ENCODE measurements around the gene SRP9. TPM values are rescaled to one million over a fixed set of nuclear protein-coding genes. Genes with fewer than 3 reads are reported as not detected.

Gene SRP9
- total RNA-seq, 1 experiment from 2014 or later, result 282 TPM

DNA sequence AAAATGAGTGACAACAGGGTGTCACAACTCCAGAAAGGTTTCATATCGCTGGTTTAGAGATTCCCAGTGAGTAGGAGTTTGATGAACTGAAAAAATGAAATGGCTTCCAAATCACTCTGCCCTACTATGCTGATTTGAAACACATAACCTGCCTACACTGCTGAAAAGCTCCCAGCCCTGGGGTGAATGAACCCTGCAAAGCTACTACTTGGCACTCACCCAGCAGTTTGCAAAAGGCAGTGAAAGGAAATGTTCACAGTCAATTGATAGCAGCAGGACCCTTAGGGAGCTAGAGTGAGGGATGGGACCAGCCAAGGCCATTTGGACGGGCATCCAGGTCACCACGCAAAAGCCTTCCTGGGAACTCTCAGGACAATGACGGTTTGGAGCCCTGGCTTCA lies 44.4 kb upstream of the SRP9 start:
- H3K4me3 ChIP-seq (ENCODE audit: low read depth in 2 of 2, low read length in 2 of 2), result no peak overlapping the region
- H3K9me3 ChIP-seq (ENCODE audit: control insufficient read depth, insufficient read depth, low read depth, low read length), result no peaks in the 10 kb centered on the region
- H3K27me3 ChIP-seq (ENCODE audit: control insufficient read depth, insufficient read depth, low read length), result no peaks in the 10 kb centered on the region
- DNase-seq (ENCODE audit: low read depth, low spot score) (no peak), ATAC-seq (no peak)
- in situ Hi-C loops (cut with HindIII; ENCODE audit: low pct_unique_long_range_greater_than_20kb, low sequenced_read_pairs), result no loop called here
- no peak overlapping the region for H3K27ac ChIP-seq (ENCODE audit: low read length)
- TF ChIP-seq, protein P1, sequence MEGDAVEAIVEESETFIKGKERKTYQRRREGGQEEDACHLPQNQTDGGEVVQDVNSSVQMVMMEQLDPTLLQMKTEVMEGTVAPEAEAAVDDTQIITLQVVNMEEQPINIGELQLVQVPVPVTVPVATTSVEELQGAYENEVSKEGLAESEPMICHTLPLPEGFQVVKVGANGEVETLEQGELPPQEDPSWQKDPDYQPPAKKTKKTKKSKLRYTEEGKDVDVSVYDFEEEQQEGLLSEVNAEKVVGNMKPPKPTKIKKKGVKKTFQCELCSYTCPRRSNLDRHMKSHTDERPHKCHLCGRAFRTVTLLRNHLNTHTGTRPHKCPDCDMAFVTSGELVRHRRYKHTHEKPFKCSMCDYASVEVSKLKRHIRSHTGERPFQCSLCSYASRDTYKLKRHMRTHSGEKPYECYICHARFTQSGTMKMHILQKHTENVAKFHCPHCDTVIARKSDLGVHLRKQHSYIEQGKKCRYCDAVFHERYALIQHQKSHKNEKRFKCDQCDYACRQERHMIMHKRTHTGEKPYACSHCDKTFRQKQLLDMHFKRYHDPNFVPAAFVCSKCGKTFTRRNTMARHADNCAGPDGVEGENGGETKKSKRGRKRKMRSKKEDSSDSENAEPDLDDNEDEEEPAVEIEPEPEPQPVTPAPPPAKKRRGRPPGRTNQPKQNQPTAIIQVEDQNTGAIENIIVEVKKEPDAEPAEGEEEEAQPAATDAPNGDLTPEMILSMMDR (IDR thresholded peaks at IDR 0.05), result no peak
- no peak for TF ChIP-seq TCF7L2 (IDR thresholded peaks at IDR 0.05; ENCODE audit: low read depth, low read length)
- TF ChIP-seq, protein P2, sequence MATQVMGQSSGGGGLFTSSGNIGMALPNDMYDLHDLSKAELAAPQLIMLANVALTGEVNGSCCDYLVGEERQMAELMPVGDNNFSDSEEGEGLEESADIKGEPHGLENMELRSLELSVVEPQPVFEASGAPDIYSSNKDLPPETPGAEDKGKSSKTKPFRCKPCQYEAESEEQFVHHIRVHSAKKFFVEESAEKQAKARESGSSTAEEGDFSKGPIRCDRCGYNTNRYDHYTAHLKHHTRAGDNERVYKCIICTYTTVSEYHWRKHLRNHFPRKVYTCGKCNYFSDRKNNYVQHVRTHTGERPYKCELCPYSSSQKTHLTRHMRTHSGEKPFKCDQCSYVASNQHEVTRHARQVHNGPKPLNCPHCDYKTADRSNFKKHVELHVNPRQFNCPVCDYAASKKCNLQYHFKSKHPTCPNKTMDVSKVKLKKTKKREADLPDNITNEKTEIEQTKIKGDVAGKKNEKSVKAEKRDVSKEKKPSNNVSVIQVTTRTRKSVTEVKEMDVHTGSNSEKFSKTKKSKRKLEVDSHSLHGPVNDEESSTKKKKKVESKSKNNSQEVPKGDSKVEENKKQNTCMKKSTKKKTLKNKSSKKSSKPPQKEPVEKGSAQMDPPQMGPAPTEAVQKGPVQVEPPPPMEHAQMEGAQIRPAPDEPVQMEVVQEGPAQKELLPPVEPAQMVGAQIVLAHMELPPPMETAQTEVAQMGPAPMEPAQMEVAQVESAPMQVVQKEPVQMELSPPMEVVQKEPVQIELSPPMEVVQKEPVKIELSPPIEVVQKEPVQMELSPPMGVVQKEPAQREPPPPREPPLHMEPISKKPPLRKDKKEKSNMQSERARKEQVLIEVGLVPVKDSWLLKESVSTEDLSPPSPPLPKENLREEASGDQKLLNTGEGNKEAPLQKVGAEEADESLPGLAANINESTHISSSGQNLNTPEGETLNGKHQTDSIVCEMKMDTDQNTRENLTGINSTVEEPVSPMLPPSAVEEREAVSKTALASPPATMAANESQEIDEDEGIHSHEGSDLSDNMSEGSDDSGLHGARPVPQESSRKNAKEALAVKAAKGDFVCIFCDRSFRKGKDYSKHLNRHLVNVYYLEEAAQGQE (IDR thresholded peaks at IDR 0.05; ENCODE audit: insufficient read depth in 1 of 2, low read depth in 2 of 2, low read length in 1 of 2), result no peak
- no peak for TF ChIP-seq SIN3A (IDR thresholded peaks at IDR 0.05; ENCODE audit: borderline replicate concordance, insufficient read depth, low read depth, low read length)
- no peak for TF ChIP-seq POLR2AphosphoS5 (IDR thresholded peaks at IDR 0.05; ENCODE audit: low read depth, low read length)
- ChIA-PET POLR2A (no interaction called here), CTCF (no interaction called here)
- H3K36me3 ChIP-seq (ENCODE audit: control insufficient read depth, insufficient read depth, low read length), result no peaks in the 10 kb centered on the region
- no TSS peak for BruUV-seq (replicated peaks)
- no peaks in the 10 kb centered on the region for H3K4me1 ChIP-seq (ENCODE audit: control insufficient read depth, insufficient read depth, low read length)
- intact Hi-C loops (cut with micrococcal nuclease; ENCODE audit: unreplicated experiment), result no loop called here

DNA sequence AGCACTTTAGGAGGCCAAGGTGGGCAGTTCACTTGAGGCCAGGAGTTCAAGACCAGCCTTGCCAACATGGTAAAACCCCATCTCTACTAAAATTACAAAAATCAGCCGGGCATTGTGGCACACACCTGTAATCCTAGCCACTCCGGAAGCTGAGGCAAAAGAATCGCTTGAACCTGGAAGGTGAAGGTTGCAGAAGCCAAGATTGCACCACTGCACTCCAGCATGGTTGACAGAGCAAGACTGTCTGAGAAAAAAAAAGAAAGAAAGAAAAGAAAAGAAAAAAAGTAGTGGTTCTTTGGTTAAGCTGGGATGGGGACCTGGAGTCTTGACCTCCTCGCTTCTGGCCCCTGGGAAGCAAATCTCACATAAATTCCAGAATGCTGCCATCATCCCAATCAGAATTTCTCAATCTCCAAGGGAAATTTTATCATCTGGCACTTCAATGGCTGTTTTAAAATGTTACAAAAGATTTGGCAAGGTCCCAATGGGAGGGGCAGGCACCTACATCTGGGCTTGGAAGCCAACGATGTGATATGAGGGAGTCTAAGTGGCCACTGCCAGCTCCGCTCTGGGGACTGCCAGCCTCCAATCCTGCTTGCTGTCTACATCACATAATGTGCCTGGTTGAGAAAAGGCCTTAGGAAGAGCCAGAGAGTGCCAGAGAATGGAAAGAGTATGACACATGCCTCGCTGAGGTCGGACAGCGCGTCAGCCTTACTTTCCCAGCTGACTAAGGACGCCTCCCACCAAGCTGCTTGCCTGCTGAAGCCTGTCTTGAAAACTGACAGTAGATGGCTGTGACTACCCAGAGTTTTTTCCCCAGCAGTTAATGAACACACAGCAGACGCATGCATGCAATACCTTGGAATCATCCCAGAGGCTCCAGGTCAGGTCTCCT lies 42.1 kb upstream of the SRP9 start:
- BruUV-seq (replicated peaks), result no TSS peak
- no peaks in the 10 kb centered on the region for H3K9me3 ChIP-seq (ENCODE audit: control insufficient read depth, insufficient read depth, low read depth, low read length)
- DNase-seq (ENCODE audit: low read depth, low spot score) (peak; percentile 64), ATAC-seq (peak; percentile 82)
- H3K27ac ChIP-seq (ENCODE audit: low read length), result no peak overlapping the region
- H3K27me3 ChIP-seq (ENCODE audit: control insufficient read depth, insufficient read depth, low read length), result no peaks in the 10 kb centered on the region
- H3K4me3 ChIP-seq (ENCODE audit: low read depth in 2 of 2, low read length in 2 of 2), result no peak overlapping the region
- H3K36me3 ChIP-seq (ENCODE audit: control insufficient read depth, insufficient read depth, low read length), result no peaks in the 10 kb centered on the region
- intact Hi-C loops (cut with micrococcal nuclease; ENCODE audit: unreplicated experiment), result no loop called here
- TF ChIP-seq SIN3A (IDR thresholded peaks at IDR 0.05; ENCODE audit: borderline replicate concordance, insufficient read depth, low read depth, low read length) (no peak), TCF7L2 (IDR thresholded peaks at IDR 0.05; ENCODE audit: low read depth, low read length) (no peak), POLR2AphosphoS5 (IDR thresholded peaks at IDR 0.05; ENCODE audit: low read depth, low read length) (no peak)
- TF ChIP-seq, protein P1 (IDR thresholded peaks at IDR 0.05), result no peak
- TF ChIP-seq, protein P2 (IDR thresholded peaks at IDR 0.05; ENCODE audit: insufficient read depth in 1 of 2, low read depth in 2 of 2, low read length in 1 of 2), result no peak
- ChIA-PET CTCF (no interaction called here), POLR2A (interaction anchor here (0.6 kb wide), 1 partner anchor 36 kb away, joined by 3 read pairs; no protein-coding TSS in a partner anchor)
- H3K4me1 ChIP-seq (ENCODE audit: control insufficient read depth, insufficient read depth, low read length), result no peaks in the 10 kb centered on the region
- in situ Hi-C loops (cut with HindIII; ENCODE audit: low pct_unique_long_range_greater_than_20kb, low sequenced_read_pairs), result no loop called here

Measured in Panc1 (cell line).